RWPE1 (cell line): ENCODE data around the gene ATP2B2.

Experiments used
- CTCF ChIA-PET: fragments of 350-600 bp; sonication (Branson Sonifier 250); formaldehyde crosslinking; extraction: SDS; loops from one replicate; lab custom pipeline; 2021; lab: Yijun Ruan, JAX
- POLR2A ChIA-PET: fragments of 400-600 bp; formaldehyde crosslinking; extraction: SDS; loops from one replicate; lab custom pipeline; 2020; ENCODE audit warnings: antibody characterized with exemption; ENCODE audit not compliant: low non-redundant PET; lab: Yijun Ruan, JAX
- DNase-seq: peaks from one replicate; pipeline ENCODE4 v3.0.0; 2012; ENCODE audit warnings: low spot score
- H3K27ac ChIP-seq: fragments of 450-650 bp; 2 replicates; pipeline ENCODE4 v1.5.1; 2017
- CTCF ChIP-seq: fragments of 450-650 bp; conservative IDR thresholded peaks from 2 replicates; pipeline ENCODE4 v1.5.1; 2017; ENCODE audit warnings: low read depth, mild to moderate bottlenecking

ATP2B2 gene

GRCh38 chr3:10359761-10360161 lies 145.6 kb downstream of the ATP2B2 start:
- no peak for DNase-seq
- ChIA-PET POLR2A (no interaction called here), CTCF (no interaction called here)
- no peak for TF ChIP-seq CTCF
- no peak overlapping the region for H3K27ac ChIP-seq

GRCh38 chr3:10358309-10358980 lies 146.9 kb downstream of the ATP2B2 start:
- no peak for DNase-seq
- no peak overlapping the region for H3K27ac ChIP-seq
- CTCF ChIA-PET: no interaction called here
- POLR2A ChIA-PET: no interaction called here
- TF ChIP-seq CTCF: no peak

GRCh38 chr3:10357592-10358308 lies 147.6 kb downstream of the ATP2B2 start:
- peak; percentile 36 for DNase-seq
- POLR2A ChIA-PET: no interaction called here
- no peak for TF ChIP-seq CTCF
- no peak overlapping the region for H3K27ac ChIP-seq
- CTCF ChIA-PET: no interaction called here

- ChIA-PET POLR2A (no interaction called here), CTCF (no interaction called here)
- no peak for TF ChIP-seq CTCF
- no peak overlapping the region for H3K27ac ChIP-seq
- DNase-seq: no peak
Measured at GRCh38 chr3:10357095-10357494, 148.3 kb downstream of the ATP2B2 start.

GRCh38 chr3:10356461-10356981 lies 148.9 kb downstream of the ATP2B2 start:
- H3K27ac ChIP-seq: peak overlapping the region; percentile 21; the same call in 1 of the 2 replicates
- CTCF ChIA-PET: interaction anchor here (0.6 kb wide), 1 partner anchor 240 kb away, joined by 3 read pairs; no protein-coding TSS in a partner anchor
- POLR2A ChIA-PET: no interaction called here
- DNase-seq: no peak
- no peak for TF ChIP-seq CTCF

- ChIA-PET POLR2A (no interaction called here), CTCF (no interaction called here)
- no peak overlapping the region for H3K27ac ChIP-seq
- no peak for TF ChIP-seq CTCF
- no peak for DNase-seq
Measured at GRCh38 chr3:10354361-10355015, 150.9 kb downstream of the ATP2B2 start.
